Measurements from ENCODE around the gene HDHD3. TPM values are rescaled to one million over a fixed set of nuclear protein-coding genes. Genes with fewer than 3 reads are reported as not detected.
"Not testable (repeated sequence)": the region's sequence is repeated elsewhere in the genome, so short reads cannot be mapped to it uniquely, and the experiment has no call there.

HDHD3 gene
- total RNA-seq, 4 donors from 2014 or later: 17.0 to 31.3 (median 25.1) TPM

DNA sequence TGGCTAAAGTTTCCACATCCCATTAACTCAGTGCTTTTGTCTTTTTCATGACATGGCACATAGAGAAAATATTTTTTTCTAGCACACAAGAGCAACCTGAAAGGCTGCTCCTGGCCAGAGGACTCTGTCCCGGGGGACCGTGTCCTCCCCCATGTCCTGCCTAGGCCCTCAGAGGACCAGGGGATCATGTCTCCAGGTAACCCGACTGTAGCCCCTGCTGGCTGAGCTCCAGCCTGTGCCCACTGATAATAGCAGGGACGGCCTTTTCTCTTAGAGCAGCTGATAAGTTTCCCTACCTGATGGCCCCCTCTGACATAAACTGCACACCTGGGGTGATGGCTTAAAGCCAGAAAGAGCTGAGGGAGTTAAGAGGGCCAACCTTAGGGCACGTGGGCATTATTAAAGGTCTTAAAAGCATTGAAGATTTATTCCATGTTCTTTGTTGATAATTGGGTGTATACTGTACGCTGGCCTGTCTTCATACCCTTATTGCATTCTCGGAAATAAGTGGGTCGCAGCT is 5.9 kb downstream of the HDHD3 start:
- H3K27me3 ChIP-seq: no peaks in the 10 kb centered on the region
- H3K4me3 ChIP-seq: no peak overlapping the region
- WGBS, 2 donors (ENCODE audit: low coverage in 1 of 2): 60 to 66% methylated on average over 3 to 6 of the region's 8 CpGs
- H3K27ac ChIP-seq: no peak overlapping the region
- H3K4me1 ChIP-seq: peaks cover 0 to 11% (median 4%) of the 10 kb centered on the region in 3 donors
- ATAC-seq: no peak
- no peaks in the 10 kb centered on the region for H3K9me3 ChIP-seq
- peaks cover 0 to 31% of the 10 kb centered on the region in 2 donors for H3K36me3 ChIP-seq
- no peak for TF ChIP-seq POLR2AphosphoS5 (IDR thresholded peaks at IDR 0.05)
- no peak for TF ChIP-seq POLR2A (IDR thresholded peaks at IDR 0.05)
- no peak for TF ChIP-seq EP300 (IDR thresholded peaks at IDR 0.05)
- TF ChIP-seq, protein P1, sequence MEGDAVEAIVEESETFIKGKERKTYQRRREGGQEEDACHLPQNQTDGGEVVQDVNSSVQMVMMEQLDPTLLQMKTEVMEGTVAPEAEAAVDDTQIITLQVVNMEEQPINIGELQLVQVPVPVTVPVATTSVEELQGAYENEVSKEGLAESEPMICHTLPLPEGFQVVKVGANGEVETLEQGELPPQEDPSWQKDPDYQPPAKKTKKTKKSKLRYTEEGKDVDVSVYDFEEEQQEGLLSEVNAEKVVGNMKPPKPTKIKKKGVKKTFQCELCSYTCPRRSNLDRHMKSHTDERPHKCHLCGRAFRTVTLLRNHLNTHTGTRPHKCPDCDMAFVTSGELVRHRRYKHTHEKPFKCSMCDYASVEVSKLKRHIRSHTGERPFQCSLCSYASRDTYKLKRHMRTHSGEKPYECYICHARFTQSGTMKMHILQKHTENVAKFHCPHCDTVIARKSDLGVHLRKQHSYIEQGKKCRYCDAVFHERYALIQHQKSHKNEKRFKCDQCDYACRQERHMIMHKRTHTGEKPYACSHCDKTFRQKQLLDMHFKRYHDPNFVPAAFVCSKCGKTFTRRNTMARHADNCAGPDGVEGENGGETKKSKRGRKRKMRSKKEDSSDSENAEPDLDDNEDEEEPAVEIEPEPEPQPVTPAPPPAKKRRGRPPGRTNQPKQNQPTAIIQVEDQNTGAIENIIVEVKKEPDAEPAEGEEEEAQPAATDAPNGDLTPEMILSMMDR (IDR thresholded peaks at IDR 0.05): no peak

DNA sequence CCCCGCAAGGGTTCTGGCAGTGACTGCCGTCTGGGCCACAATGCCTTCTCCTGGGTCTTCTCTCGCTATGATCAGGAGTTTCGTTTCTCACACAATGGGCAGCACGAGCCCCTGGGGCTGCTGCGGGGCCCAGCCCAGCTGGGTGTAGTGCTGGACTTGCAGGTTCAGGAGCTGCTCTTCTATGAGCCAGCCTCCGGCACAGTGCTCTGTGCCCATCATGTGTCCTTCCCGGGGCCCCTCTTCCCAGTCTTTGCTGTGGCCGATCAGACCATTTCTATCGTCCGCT is 7.0 kb downstream of the HDHD3 start:
- ATAC-seq: no peak
- Histone ChIP-seq H3K27me3 (no peaks in the 10 kb centered on the region), H3K9me3 (no peaks in the 10 kb centered on the region), H3K36me3 (peaks cover 0 to 27% of the 10 kb centered on the region in 2 donors), H3K27ac (no peak overlapping the region), H3K4me3 (no peak overlapping the region), H3K4me1 (peaks cover 0 to under 1% (median 0%) of the 10 kb centered on the region in 3 donors)
- TF ChIP-seq, protein P1 (IDR thresholded peaks at IDR 0.05): no peak
- TF ChIP-seq EP300 (IDR thresholded peaks at IDR 0.05) (no peak), POLR2A (IDR thresholded peaks at IDR 0.05) (no peak), POLR2AphosphoS5 (IDR thresholded peaks at IDR 0.05) (no peak)
- no CpG with 5 or more reads among the region's 11 CpGs for WGBS, 2 donors (ENCODE audit: low coverage in 1 of 2)

- H3K27ac ChIP-seq: no peak overlapping the region
These were observed 7.6 kb downstream of the HDHD3 start for GRCh38 chr9:113368982-113369854.

DNA sequence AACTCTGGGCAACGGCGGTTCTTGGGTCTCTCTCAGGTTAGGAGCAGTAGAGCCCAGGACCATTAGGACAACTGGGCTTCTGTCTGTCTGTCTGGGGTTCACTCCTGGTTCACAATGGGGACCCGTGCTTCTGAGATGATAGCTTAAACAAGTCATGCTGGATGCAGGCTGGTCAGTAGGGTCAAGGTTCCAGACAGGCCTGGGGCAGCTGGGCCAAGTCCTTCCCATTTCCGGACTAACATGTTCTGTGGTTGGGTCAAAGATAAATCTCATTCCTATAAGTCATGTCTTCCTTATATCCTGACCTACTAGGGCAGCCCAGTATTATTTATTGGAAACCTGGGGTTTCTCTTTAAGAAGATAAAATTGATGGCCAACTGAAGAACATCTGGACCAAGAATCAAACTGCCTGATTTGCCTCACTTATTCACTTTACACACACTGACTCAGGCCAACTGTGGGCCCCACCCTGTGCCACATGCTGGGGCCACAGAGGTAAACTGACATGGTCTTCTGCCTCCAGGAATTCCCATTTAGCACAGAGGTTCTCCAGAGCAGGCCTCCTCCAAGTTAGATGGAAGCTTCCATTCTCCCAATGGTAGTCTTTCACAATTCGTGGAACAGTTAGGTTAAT is 8.3 kb downstream of the HDHD3 start:
- WGBS, 2 donors (ENCODE audit: low coverage in 1 of 2): 81 to 92% methylated on average over 2 of the region's 5 CpGs
- H3K4me1 ChIP-seq: no peaks in the 10 kb centered on the region
- no peak for TF ChIP-seq POLR2A (IDR thresholded peaks at IDR 0.05)
- no peak for TF ChIP-seq EP300 (IDR thresholded peaks at IDR 0.05)
- ATAC-seq: no peak
- H3K27me3 ChIP-seq: no peaks in the 10 kb centered on the region
- H3K9me3 ChIP-seq: no peaks in the 10 kb centered on the region
- H3K36me3 ChIP-seq: peaks cover 0 to 14% of the 10 kb centered on the region in 2 donors
- no peak overlapping the region for H3K27ac ChIP-seq
- H3K4me3 ChIP-seq: no peak overlapping the region

More at GRCh38 chr9:113368982-113369854, 7.6 kb downstream of the HDHD3 start:
- Histone ChIP-seq H3K4me1 (no peaks in the 10 kb centered on the region), H3K4me3 (no peak overlapping the region), H3K9me3 (no peaks in the 10 kb centered on the region), H3K36me3 (peaks cover 0 to 22% of the 10 kb centered on the region in 2 donors), H3K27me3 (no peaks in the 10 kb centered on the region)
- TF ChIP-seq EP300 (IDR thresholded peaks at IDR 0.05): no peak
- no peak for TF ChIP-seq POLR2A (IDR thresholded peaks at IDR 0.05)
- TF ChIP-seq POLR2AphosphoS5 (IDR thresholded peaks at IDR 0.05): no peak
- TF ChIP-seq, protein P1 (IDR thresholded peaks at IDR 0.05): no peak
- WGBS, 2 donors (ENCODE audit: low coverage in 1 of 2): 67 to 76% methylated on average over 5 to 6 of the region's 13 CpGs
- no peak for ATAC-seq

- H3K36me3 ChIP-seq, H3K27ac ChIP-seq, H3K4me3 ChIP-seq, H3K4me1 ChIP-seq, H3K9me3 ChIP-seq, H3K27me3 ChIP-seq, ATAC-seq: not testable (repeated sequence)
- 100% methylated on average over 1 of the region's 3 CpGs; no CpG with 5 or more reads in 1 of the 2 donors for WGBS, 2 donors (ENCODE audit: low coverage in 1 of 2)
These were observed 11.1 kb downstream of the HDHD3 start for GRCh38 chr9:113365652-113366051.
